Neural cell (in vitro differentiated cells): Measurements from ENCODE around the gene ICAM2. TPM values are rescaled to one million over a fixed set of nuclear protein-coding genes. Genes with fewer than 3 reads are reported as not detected.

ENCODE experiments used
- H2AFZ ChIP-seq: fragments of 200-600, 300-800 bp; sonication (generic), shearing (Covaris generic); 2 replicates; pipeline ENCODE4 v1.6.0; 2014; ENCODE audit warnings: low read depth, mild to moderate bottlenecking, antibody characterized with exemption, low read length, moderate library complexity
- H3F3A ChIP-seq: fragments of 200-600 bp; shearing (Covaris generic); 2 replicates; pipeline ENCODE4 v1.6.1; 2016; ENCODE audit warnings: mild to moderate bottlenecking, moderate library complexity, mixed read lengths, antibody characterized with exemption, low read length; ENCODE audit not compliant: insufficient read depth, poor library complexity, severe bottlenecking
- H3K27ac ChIP-seq: fragments of 200-600, 300-800 bp; sonication (generic), shearing (Covaris generic); 2 replicates; pipeline ENCODE4 v1.5.1; 2014; ENCODE audit warnings: mild to moderate bottlenecking, low read length, moderate library complexity
- H3K27me3 ChIP-seq: fragments of 300-800, 200-600 bp; sonication (generic), shearing (Covaris generic); 2 replicates; pipeline ENCODE4 v1.6.0; 2014; ENCODE audit warnings: mild to moderate bottlenecking, low read depth, low read length, moderate library complexity; ENCODE audit not compliant: insufficient read depth
- H3K36me3 ChIP-seq: fragments of 300-800, 200-600 bp; sonication (generic), shearing (Covaris generic); 2 replicates; pipeline ENCODE4 v1.5.1; 2014; ENCODE audit warnings: mild to moderate bottlenecking, antibody characterized with exemption, low read length, moderate library complexity; ENCODE audit not compliant: insufficient read depth
- H3K4me2 ChIP-seq: fragments of 300-800, 200-600 bp; sonication (generic), shearing (Covaris generic); 2 replicates; pipeline ENCODE4 v1.6.0; 2014; ENCODE audit warnings: mild to moderate bottlenecking, low read length
- H3K4me3 ChIP-seq: fragments of 300-800, 200-600 bp; sonication (generic), shearing (Covaris generic); 2 replicates; pipeline ENCODE4 v1.5.1; 2014; ENCODE audit warnings: mild to moderate bottlenecking, low read length, moderate library complexity
- H3K79me2 ChIP-seq: fragments of 200-600 bp; shearing (Covaris generic); replicated peaks from 2 replicates; pipeline ENCODE4 v1.6.0; 2014; ENCODE audit warnings: mild to moderate bottlenecking, low read length, moderate library complexity; ENCODE audit not compliant: insufficient read depth
- H3K9ac ChIP-seq: fragments of 300-800, 200-600 bp; sonication (generic), shearing (Covaris generic); 2 replicates; pipeline ENCODE4 v1.6.1; 2016; ENCODE audit warnings: mild to moderate bottlenecking, low read length, mixed read lengths
- H3K9me2 ChIP-seq: fragments of 200-600 bp; shearing (Covaris generic); 2 replicates; pipeline ENCODE4 v1.6.1; 2016; ENCODE audit warnings: mild to moderate bottlenecking, low read length, mixed read lengths; ENCODE audit not compliant: insufficient read depth
- H3K9me3 ChIP-seq: fragments of 200-600, 300-800 bp; sonication (generic), shearing (Covaris generic); 2 replicates; pipeline ENCODE4 v1.6.1; 2016; ENCODE audit warnings: mild to moderate bottlenecking, mixed run types, low read length, moderate library complexity, mixed read lengths
- H4K20me1 ChIP-seq: fragments of 200-600 bp; shearing (Covaris generic); 2 replicates; pipeline ENCODE4 v1.6.1; 2016; ENCODE audit warnings: mild to moderate bottlenecking, mixed run types; ENCODE audit not compliant: insufficient read depth
- CTCF ChIP-seq: fragments of 450-650 bp; IDR thresholded peaks from 2 replicates; pipeline ENCODE4 v1.5.1; 2014; ENCODE audit warnings: antibody characterized with exemption, mild to moderate bottlenecking, moderate library complexity; ENCODE audit not compliant: poor library complexity, severe bottlenecking
- EP300 ChIP-seq: fragments of 450-650 bp; conservative IDR thresholded peaks from 2 replicates; pipeline ENCODE4 v1.6.1; 2014; ENCODE audit warnings: antibody characterized with exemption, mild to moderate bottlenecking, moderate library complexity; ENCODE audit not compliant: poor library complexity, severe bottlenecking
- EZH2 ChIP-seq: fragments of 200-600, 300-800 bp; shearing (Covaris generic), sonication (generic); IDR thresholded peaks from 2 replicates; pipeline ENCODE4 v1.6.1; 2014; ENCODE audit warnings: antibody characterized with exemption, low read length, borderline replicate concordance, mild to moderate bottlenecking; ENCODE audit not compliant: insufficient read depth, poor library complexity, severe bottlenecking
- MXI1 ChIP-seq: fragments of 450-650 bp; conservative IDR thresholded peaks from 2 replicates; pipeline ENCODE4 v1.6.1; 2014; ENCODE audit warnings: antibody characterized with exemption, mild to moderate bottlenecking; ENCODE audit not compliant: poor library complexity, severe bottlenecking
- POLR2AphosphoS5 ChIP-seq: IDR thresholded peaks from 2 replicates; pipeline ENCODE4 v1.6.1; 2012
- REST ChIP-seq: IDR thresholded peaks from 2 replicates; pipeline ENCODE4 v1.6.1; 2012; ENCODE audit warnings: borderline replicate concordance
- SMC3 ChIP-seq: fragments of 450-650 bp; conservative IDR thresholded peaks from 2 replicates; pipeline ENCODE4 v1.6.1; 2014; ENCODE audit warnings: antibody characterized with exemption, mild to moderate bottlenecking, moderate library complexity; ENCODE audit not compliant: poor library complexity
- TAF1 ChIP-seq: IDR thresholded peaks from 2 replicates; pipeline ENCODE4 v1.6.1; 2012; ENCODE audit warnings: low read depth
- polyA plus RNA-seq: library from polyadenylated mRNA; depleted of rRNA; stranded (reverse); fragments of >200 nt; gene quantifications from 2 replicates; pipeline ENCODE4 v1.2.3, GENCODE V29; 2014

Gene ICAM2
- polyA plus RNA-seq, 1 donor from 2014 or later: not detected

- H3K36me3 ChIP-seq: no peaks in the 10 kb centered on the region
- H4K20me1 ChIP-seq: no peaks in the 10 kb centered on the region
- H3K79me2 ChIP-seq: no peaks in the 10 kb centered on the region
- no peak overlapping the region for H2AFZ ChIP-seq
- H3K9me2 ChIP-seq: no peaks in the 10 kb centered on the region
- no peaks in the 10 kb centered on the region for H3K9me3 ChIP-seq
- no peak for TF ChIP-seq SMC3
- no peak overlapping the region for H3K9ac ChIP-seq
- H3K27ac ChIP-seq: no peak overlapping the region
- no peaks in the 10 kb centered on the region for H3F3A ChIP-seq
- H3K4me2 ChIP-seq: no peak overlapping the region
- no peaks in the 10 kb centered on the region for H3K27me3 ChIP-seq
- H3K4me3 ChIP-seq: no peak overlapping the region
Measured at GRCh38 chr17:64058621-64059020, 38.2 kb upstream of the ICAM2 start.

DNA sequence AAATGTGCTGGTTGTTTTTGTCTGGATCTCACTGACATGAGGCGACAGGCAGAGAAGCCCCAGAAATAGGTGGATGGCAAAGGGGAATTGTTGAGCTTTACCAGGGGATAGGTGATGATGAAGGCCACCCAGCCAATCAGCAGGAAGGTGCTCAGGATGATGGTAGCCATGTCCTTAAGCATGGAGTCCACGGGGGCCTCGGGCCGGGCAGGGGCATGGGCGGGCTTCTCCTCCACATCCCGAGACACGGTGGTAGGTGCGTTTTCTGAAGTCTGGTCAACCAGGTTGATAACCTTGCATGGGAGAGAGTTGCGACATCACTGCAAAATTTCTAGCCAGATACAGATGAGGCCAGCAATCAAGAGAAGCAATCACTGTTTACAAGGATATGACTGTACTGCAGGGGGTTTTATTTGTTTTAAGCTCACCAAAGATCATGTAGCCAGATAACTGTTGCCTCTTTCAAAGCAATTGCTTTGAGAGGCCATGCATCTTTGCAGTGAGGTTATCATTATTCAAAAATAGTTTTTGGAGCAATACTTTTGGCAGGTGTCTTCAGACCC, 37.3 kb upstream of the ICAM2 start:
- Histone ChIP-seq H3K9me3 (no peaks in the 10 kb centered on the region), H3F3A (no peaks in the 10 kb centered on the region), H3K36me3 (no peaks in the 10 kb centered on the region), H3K27ac (no peak overlapping the region), H3K79me2 (no peaks in the 10 kb centered on the region), H4K20me1 (no peaks in the 10 kb centered on the region), H3K27me3 (no peaks in the 10 kb centered on the region), H3K9ac (no peak overlapping the region), H3K4me3 (no peak overlapping the region), H3K4me2 (no peak overlapping the region), H3K9me2 (no peaks in the 10 kb centered on the region), H2AFZ (no peak overlapping the region)
- no peak for TF ChIP-seq CTCF
- no peak for TF ChIP-seq EZH2
- no peak for TF ChIP-seq SMC3
- TF ChIP-seq EP300: no peak
- TF ChIP-seq TAF1: no peak
- TF ChIP-seq POLR2AphosphoS5: no peak
- no peak for TF ChIP-seq REST
- no peak for TF ChIP-seq MXI1
